ENCODE data around the gene TCF12.

TCF12 gene

GRCh38 chr15:57108296-57108695 is 189.9 kb downstream of the TCF12 start:
- TF ChIP-seq CTCF (IDR thresholded peaks at IDR 0.05; ENCODE audit: low read depth, low read length, missing control alignments) = no peak
- no peak overlapping the region for H3K4me3 ChIP-seq (replicated peaks; ENCODE audit: low read depth, low read length)
- no peak for DNase-seq (ENCODE audit: extremely low read depth, low read depth)

GRCh38 chr15:57109005-57109404 is 190.6 kb downstream of the TCF12 start:
- DNase-seq (ENCODE audit: extremely low read depth, low read depth) = no peak
- H3K4me3 ChIP-seq (replicated peaks; ENCODE audit: low read depth, low read length) = no peak overlapping the region

GRCh38 chr15:57111002-57111401 is 192.6 kb downstream of the TCF12 start:
- no peak for DNase-seq (ENCODE audit: extremely low read depth, low read depth)
- TF ChIP-seq CTCF (IDR thresholded peaks at IDR 0.05; ENCODE audit: low read depth, low read length, missing control alignments) = no peak
- no peak overlapping the region for H3K4me3 ChIP-seq (replicated peaks; ENCODE audit: low read depth, low read length)

More at GRCh38 chr15:57109005-57109404, 190.6 kb downstream of the TCF12 start:
- no peak for TF ChIP-seq CTCF (IDR thresholded peaks at IDR 0.05; ENCODE audit: low read depth, low read length, missing control alignments)

- no peak for DNase-seq (ENCODE audit: extremely low read depth, low read depth)
- no peak overlapping the region for H3K4me3 ChIP-seq (replicated peaks; ENCODE audit: low read depth, low read length)
- no peak for TF ChIP-seq CTCF (IDR thresholded peaks at IDR 0.05; ENCODE audit: low read depth, low read length, missing control alignments)
Observed at GRCh38 chr15:57112178-57112577, 193.7 kb downstream of the TCF12 start.

GRCh38 chr15:57114070-57114469 is 195.6 kb downstream of the TCF12 start:
- no peak overlapping the region for H3K4me3 ChIP-seq (replicated peaks; ENCODE audit: low read depth, low read length)
- no peak for DNase-seq (ENCODE audit: extremely low read depth, low read depth)

GRCh38 chr15:57118013-57118799 is 199.8 kb downstream of the TCF12 start:
- no peak for DNase-seq (ENCODE audit: extremely low read depth, low read depth)
- TF ChIP-seq CTCF (IDR thresholded peaks at IDR 0.05; ENCODE audit: low read depth, low read length, missing control alignments) = no peak
- no peak overlapping the region for H3K4me3 ChIP-seq (replicated peaks; ENCODE audit: low read depth, low read length)

More at GRCh38 chr15:57114070-57114469, 195.6 kb downstream of the TCF12 start:
- no peak for TF ChIP-seq CTCF (IDR thresholded peaks at IDR 0.05; ENCODE audit: low read depth, low read length, missing control alignments)

Measured in HFF-Myc (cell line).